Stimulated activated CD4-positive, alpha-beta T cell treated with anti-CD3 and anti-CD28 coated beads, Interleukin-2, amount 100 ng/mL, for 48 hours (primary cell): ENCODE data around the gene YLPM1.

Experiments
- DNase-seq, 2 donors: peaks; one replicate each; pipeline ENCODE4 v3.0.0-alpha.2; 2020

Gene YLPM1

DNA sequence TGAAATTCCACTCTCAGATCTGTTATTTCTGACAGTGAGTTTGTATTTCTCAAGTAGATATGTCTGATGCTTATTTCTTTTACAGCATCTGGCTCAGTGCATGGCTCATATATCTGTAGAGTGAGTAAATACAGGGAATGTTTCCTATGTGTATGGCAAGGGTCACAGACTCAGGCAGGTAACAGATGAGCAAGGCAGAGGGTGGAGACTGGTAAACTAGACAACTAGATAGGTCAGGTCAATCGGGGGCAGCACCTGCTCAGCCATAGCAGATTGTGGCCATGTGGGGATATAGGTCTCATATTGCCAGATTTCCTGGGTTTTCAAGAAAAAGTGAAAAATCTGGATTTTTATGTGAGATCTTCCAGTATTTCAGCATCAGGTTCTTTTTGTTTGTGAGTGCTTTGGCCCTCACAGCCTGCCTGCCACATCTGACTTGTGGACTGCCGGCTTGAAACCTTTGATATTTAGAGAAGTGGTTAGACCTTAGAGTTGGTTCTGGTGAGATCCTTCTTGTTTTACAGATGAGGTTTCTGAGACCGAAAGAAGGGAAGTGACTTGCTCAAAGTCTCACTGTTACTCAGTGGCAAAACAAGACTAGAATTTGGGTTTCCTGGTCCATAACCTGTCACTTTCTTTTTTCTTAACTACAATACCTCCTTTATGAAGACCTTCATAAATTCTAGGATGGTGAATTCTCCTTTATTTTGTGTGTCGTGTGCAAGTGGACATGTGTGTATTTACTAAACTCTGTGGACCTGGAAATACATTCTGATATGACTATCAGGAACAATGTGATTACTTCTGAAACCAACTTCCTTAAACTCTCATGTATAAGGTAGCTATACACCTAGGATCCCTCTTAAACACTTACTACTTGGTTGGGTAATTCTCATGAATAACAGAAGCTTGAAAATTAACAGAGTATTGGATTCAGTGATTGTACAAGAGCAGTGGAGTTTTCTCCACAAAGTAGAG, 78.4 kb downstream of the YLPM1 start:
- no peak for DNase-seq

DNA sequence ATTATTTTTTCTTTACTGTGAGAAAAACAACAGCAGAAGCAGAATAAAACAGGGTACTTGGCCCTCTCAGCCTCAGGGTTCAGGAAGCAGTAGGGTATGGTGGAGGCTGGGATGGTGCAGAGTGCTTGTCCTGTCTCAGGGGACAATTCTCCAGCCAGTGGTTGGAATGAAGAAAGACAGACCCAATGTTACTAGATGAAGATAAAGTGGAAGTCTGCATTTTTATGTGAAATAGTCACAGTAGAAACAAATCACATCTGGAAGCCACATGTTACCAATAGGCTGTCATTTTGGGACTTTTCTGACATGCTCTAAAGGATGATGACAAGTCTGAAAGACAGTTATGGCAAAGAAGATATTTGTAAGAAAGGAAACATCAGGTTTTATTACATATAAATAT, 80.5 kb downstream of the YLPM1 start:
- no peak for DNase-seq

DNA sequence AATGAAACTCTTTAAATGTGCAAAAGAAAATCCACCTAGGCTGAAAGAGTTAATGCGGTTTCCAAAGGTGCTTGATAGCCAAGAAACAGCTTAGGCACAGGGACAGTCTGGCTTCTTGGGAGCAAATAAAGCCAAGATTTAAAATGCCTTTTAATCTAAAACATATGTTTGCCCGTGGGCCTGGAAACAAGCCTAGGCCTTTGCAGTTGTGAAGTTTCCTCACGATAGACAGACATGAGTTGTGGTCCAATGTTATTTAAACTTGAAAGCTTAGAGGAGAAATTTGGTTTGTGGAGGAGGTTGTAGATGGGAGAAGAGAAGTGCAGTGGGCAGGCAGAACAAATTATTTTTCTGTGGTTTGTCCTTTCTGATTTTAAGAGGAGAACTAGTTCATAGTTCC, 83.1 kb downstream of the YLPM1 start:
- DNase-seq: no peak

DNA sequence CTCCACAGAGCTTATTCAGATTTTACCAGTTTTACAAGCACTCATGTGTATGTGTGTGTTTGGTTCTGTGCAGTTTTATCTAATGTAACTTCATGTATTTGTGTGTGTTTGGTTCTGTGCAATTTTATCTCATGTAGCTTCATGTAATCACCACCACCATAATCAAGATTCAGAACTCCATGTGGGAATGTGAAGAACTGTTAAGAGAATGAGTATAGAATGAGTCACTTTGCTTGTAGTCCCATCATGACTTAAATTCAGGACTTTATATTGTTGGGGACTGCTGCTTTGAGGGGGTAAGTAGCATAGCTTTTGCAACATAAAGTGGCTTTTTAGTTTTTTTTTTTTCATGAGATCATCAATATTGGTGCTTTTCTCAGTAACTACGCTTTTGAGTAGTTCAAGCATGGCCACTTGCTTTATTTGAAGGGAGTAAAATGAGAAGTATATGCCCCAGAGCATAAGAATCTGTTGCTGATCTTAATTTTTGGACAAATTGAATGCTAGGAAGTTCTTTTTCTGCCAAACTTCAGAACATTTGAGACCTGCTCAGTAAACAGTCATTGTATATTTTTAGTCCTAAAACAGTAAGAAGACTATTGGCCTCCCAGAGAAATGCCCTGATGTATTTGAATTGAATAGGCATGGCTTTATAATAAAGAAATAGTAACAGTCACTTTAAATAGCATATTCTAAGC, 84.0 kb downstream of the YLPM1 start:
- DNase-seq: no peak

DNA sequence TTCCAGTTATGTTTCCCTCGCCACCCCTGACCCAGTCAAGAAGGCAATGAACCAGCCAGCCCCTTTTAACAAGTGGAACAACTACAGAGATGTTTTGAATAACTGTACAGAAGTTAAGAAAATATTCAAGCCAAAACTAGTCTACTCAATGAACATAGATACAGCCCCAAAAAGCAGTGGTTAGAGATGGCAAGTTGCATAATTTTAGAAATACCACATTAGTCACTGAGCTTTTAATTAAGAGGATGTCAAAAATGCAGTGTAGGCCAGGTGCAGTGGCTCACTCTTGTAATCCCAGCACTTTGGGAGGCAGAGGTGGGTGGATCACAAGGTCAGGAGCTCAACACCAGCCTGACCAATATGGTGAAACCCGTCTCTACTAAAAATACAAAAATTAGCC, 85.7 kb downstream of the YLPM1 start:
- no peak for DNase-seq

DNA sequence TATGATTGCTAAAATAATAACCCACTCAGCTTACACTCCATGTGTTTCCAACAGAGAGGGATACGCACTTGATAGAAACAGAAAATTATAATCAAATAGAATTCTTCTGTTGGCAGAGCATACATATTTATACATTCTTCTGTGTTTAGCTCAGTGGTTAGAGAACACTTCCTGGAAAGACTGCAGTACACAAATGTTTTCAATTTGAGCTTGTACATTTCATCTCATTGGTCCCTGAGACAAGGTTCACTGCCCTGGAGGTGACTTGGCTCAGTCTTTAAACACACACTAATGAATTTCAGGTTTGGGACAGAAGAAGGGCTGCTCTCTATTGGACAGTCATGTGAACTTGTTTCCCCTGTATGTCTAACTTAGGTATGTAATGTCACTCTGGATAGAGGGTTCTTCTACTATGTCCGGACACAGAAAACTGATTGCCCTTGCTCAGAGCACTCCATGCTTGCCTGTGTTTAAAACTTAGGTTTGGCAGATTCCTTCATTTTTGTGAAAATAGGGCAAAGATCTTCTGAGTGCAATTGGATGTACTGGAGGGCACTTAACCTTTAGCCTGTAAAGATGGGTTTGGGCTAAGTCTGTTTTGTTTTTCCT, 89.9 kb downstream of the YLPM1 start:
- DNase-seq: no peak

DNA sequence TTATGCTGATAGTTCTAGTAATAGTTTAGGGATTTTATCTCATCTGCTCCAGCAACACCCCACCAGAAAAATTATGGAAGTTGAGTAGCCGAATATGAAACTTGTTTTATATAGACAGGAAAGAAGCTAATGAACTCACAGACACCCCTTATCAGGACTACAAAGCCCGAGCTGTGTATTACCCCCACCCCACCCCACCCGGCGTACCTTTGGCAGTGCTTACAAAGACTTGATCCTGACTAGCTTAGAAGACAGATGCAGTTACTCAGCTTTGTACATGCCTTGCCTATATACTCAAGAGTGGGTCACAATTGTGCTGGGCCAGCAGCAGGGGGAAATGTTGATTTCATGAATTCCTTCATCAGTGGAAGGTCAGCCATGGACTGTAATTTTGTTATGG, 90.5 kb downstream of the YLPM1 start:
- no peak for DNase-seq

DNA sequence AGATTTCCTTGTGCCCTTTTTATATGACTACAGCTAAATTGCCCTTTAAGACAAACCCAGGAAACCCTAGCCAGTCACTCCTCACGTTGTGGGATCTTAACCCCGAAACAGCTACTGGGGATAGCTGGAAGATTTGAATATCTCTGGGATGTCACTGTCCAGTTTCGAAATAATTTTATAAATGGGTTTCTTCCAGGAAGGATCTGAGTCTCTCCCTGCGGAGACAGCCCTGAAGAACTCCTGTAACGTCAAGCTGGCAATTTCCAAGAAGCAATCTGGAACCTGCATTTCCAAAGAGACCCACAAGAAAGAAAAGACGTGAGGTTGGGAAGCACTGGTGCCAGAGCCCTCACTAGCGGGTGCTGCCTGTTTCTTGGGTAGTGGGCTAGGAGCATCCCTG, 91.9 kb downstream of the YLPM1 start:
- no peak for DNase-seq

DNA sequence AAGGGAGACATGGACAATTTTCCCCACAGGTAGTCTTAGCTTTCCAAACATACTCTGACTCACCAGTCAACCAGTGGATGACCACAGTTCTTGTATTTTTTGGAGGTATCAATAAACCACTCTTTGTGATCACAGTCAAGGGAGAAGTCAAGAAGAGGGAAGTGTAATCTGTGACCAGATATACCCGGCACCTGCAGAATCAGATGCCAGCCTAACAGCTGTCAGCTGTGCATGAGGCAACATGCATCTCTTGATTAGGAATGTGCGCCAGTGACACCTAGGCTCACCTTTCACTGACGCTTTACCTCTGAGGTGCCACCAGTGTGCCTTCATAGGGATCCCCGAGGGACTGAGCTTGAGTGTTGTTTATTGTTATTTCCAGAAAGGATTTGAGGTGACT, 92.8 kb downstream of the YLPM1 start:
- no peak for DNase-seq

DNA sequence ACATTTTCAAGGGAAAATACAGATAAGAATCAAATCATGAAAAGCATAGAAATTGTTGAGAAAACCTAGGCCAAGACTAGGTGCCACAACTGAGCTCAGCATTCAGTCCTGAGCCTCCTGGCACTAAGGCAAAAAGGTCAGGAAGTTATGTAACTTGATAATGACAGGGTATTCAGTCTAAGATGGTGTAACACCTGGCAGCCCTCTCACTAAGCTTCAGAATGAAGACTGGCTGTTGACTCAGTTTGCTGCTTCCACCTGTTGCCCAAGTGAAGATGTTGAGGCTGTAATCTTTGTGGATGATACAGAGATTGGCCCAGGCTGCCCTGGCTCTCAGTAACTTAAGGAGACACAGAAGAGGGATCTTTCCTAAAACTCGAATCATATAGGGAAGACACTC, 93.2 kb downstream of the YLPM1 start:
- DNase-seq: no peak

DNA sequence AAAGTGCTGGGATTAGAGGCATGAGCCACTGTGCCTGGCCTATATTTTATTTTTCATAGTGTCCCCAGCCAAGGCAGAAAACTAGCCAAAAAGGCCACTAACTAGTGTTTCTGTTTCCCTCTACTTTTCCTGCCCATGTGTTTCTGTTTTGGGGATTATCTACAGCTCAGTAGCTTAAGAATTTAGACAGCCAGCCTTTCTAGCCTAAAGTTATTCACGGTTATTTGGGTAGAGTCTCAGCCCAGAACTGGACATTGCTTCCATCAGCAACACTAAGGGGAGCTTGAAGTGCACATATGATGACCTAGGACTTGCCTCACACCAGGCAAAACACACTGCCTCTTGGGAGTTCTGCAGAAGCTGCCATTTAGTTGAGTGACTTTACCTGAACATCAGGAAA, 94.9 kb downstream of the YLPM1 start:
- DNase-seq: no peak

DNA sequence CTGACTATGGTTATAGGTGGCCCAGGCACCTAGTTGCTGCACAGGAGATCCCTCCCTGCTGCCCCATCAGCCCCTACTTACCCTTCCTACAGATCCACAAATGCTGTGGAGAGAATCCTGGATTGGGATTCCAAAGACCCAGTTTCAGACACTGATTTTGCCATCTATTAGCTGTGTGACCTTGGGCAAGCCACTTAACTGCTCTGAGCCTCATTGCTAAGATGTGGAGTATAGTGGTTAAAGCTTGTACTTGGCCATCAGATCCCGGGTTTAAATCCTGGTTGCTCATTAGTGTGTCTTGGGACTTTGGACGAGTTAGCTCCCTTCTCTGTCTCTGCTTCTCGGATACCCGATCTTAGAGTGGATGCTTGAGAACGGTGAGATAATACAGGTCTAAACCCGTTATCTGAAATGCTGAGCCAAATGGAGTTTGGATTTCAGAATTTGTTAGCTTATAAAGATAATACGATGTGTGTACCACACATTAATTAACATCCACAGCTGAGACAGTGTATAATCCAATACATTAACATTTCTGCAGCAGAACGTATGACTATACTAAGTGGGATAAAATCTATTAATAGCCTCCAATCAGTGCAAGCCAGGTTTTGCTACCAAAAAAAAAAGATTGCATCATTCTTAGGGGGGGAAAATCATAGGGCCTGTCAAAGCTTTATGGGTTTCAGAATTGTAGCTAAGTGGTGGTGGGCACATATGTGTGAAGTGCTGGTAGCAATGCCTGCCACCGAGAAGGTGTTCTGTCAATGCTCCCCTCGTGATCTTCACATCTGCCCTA, 96.8 kb downstream of the YLPM1 start:
- no peak for DNase-seq

DNA sequence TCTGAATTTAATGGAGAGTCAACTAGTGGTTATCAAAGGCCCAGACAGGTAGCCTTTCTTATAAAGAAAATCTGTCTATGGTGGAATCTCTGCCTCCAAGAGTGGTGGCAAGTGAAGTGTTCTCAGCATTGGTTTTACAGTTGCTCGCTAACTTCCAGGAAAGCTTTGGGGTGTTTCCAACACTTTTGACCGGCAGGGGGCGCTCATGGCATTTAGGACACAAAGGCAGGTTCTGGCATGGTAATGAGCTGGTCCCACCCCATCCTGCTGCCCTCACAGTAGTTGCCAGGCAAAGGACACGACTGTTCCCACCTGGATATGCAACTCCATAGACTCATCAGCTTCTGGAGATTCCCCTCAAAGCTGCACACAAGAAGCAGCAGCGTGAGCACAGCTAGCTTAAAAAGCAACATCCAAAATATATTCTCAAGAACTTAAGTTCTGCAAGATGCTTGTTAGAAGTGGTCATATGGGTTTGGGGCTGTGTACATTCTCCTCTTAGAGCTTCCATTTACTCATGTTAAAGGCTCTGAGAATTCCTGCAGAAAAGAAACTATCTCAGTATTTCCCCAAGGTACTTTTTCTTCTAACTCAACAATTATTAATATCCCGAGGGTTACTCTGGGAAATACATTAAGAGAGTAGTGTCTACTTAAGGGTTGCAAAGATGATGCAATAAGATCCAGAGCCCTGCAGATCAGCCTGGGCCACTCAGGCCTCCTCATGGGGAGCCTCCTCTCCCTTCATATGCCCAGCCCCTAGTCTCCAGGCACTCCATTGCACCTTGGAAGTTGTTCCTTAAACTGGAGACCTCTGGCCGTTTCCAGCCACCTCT, 98.0 kb downstream of the YLPM1 start:
- peak; percentile 95 to 99 for DNase-seq

DNA sequence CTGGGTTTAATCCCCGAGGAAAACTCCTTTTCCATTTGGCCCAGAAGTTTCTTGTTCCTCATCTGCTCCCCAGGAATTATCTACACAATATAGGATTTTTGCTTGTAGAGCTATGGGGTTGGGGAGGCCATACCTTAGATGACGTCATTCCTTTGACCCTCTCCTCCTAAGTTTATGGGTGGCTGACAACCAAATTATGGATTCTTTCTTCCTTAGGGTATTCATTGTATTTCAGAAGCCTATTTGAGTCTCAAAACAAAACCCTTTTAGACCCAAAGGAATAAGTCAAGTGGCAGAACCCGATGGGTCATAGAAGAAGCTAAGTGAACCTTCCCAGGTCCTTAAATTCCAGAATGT, 98.6 kb downstream of the YLPM1 start:
- DNase-seq: no peak

DNA sequence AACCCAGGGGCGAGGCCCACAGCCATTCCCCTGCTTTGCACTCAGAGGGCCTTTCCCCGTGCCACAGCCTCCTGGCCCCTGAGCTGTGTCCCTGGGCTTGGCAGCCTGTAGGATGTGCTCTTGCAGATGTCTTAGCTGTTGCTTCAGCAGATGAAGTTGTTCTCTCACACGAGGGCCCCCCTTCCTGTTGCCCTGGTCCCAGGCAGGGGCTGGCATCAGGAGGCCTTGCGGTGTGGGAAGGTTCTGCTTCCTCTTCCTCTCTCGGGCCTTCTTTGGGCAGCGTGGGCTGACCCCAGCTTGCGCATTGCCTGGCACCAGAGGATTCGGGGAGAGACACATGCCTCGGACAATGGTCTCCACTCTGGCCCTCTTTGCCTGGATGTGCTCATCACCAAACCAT, 100.2 kb downstream of the YLPM1 start:
- no peak for DNase-seq

DNA sequence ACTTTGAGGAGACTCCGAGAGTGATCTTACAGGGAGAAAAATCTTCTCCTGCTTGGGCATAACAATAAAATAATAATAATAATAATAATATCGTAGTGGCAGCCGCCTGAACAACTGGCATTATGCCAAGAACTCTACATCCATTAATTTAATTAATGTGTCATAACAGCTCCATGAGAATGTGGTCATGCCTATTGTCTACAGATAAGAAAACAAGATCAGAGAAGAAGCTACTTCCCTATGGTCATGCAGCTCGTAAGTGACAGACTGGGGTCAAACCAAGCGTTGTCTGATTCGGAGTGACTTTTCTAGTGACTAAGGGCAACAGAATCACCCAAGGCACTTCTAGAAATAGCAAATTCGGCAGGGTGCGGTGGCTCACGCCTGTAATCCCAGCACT, 101.1 kb downstream of the YLPM1 start:
- no peak for DNase-seq

DNA sequence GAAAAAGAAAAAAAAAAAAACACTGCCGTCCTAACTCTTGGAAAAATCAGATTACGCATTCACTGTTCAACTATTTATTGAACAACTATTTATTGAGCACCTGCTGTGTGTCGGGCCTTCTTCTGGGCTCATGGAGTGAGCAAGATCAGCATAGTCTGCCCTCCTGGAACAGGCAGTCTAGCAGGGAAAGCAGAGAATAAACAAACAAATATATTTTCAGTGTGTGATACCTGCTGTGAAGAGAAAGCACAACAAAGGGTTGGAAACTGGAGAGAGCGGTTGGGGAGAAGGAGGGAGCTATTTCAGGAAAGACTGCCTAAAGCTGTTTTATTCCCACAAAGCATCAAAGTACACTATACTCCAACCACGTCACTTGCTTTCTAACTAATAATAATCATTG, 102.0 kb downstream of the YLPM1 start:
- no peak for DNase-seq

DNA sequence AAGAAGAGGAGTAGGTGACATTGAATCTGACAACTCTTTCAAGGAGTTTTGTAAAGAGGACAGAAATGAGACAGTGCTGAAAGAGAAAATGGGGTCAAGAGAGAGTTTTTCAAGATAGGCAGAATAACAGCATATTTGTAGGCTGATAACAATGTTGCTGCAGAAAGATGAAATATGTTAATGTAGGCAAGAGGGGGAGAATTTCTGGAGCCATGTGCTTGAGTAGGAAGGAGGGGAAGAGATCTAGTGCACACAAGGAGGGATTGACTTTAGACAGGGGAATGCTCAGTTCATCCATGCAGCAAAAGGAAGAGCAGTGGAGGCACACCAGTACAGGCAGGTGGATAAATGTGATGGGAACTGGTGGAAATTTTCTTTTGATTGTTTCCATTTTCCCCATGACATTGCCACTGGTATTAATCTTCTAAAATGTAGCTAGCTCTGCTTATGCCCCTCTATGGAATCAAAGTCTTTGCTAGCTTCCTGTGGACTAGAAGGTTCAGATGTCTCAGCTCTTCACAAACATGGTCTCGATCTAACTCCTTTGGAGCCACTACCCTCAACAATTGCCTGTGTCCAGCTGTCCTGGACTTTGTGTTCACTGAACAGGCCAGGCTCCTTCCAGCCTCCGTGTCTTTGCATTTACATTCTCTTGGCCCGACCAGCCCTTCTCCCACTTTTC, 103.7 kb downstream of the YLPM1 start:
- no peak for DNase-seq

DNA sequence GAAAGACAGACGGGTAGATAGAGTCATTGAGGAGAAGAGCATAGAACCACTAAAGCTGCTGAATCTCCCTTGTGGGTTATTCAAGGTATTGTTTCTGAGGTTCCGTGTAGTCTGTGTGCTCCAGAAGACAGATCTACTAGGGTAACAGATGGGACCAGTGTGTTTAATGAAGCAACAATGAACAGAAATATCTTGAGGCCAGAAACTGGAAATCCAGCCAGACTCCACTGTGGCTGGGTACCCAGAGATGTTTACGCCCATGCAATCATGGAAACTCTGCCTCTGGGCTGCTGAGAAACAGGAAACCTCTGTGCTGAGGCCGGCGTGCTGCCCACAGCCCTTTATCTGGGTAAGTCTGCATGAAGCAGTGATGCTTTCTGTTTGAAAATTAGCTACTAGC, 104.6 kb downstream of the YLPM1 start:
- peak in 1 of 2 donors; percentile 41 for DNase-seq

DNA sequence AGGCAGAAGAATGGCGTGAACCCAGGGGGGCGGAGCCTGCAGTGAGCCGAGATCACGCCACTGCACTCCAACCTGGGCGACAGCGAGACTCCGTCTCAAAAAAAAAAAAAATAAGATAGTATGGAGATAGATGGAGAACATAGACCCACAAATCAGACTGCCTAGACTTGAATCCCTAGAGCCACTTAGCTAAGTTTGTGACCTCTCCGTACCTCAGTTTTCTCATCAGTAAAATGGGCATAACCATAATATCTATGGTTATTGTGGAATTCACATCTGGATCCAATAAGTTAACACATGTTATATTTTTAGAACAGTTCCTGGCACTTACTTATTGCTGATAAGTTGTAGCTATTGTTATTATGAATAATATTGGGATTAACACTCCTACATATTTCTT, 105.6 kb downstream of the YLPM1 start:
- DNase-seq: no peak

DNA sequence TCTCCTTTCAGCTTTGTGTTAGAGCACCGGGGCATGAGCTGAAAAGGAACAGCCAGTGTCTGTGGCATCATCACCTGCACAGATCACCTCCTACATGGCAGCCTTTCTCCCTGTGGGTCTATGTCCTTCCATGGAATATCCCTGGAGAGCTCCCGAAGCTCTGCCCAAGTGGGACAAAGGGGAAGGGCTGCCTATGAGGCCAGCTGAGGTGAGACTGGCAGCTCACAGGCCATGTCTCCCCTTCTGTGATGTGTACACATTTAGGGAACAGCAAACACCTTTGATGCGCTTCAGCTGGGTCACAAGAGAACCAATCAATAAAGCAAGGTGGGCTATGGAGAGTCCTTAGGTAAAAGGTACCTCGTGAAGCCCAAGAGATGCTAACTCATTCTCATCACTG, 108.7 kb downstream of the YLPM1 start:
- no peak for DNase-seq

DNA sequence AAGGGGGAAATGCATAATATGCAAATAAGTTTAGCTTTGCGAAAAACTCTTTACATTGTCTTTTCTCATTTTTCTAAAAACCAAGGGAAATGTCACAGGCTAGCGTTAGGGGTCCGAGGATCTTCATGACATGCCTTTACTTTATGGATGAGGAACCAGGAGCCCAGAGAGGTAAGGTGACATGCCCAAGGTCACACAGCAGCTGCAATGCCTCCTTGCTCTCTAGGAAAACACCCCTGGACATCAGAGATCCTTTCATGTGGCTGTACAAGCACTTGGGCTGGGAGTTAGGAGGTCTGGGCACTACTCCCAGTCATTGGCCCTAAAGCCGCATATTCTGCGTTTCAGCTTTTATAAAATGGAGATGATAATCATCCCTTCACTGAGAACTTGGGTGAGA, 112.1 kb downstream of the YLPM1 start:
- no peak for DNase-seq
